ENCODE results near the gene TTC9B. TPM values are rescaled to one million over a fixed set of nuclear protein-coding genes. Genes with fewer than 3 reads are reported as not detected.
A peak's percentile ranks its signal among the peaks of the same experiment; 100 is the strongest.

The TTC9B gene
- total and polyA plus RNA-seq, 7 experiments from 2014 or later, result not detected

- Mint-ChIP-seq H3K9me3 (no peaks in the 10 kb centered on the region), H3K27ac (peak overlapping the region in 1 of 9 donors; percentile 3), H3K4me3 (no peak overlapping the region), H3K27me3 (peaks cover 1 to 20% (median 2%) of the 10 kb centered on the region in 5 donors), H3K4me1 (peaks cover under 1 to 18% (median 8%) of the 10 kb centered on the region in 7 donors), H3K36me3 (peaks cover 0 to 2% (median 0%) of the 10 kb centered on the region in 5 donors)
- CTCF ChIA-PET, result no interaction called here
- DNase-seq (no peak), ATAC-seq (no peak)
- POLR2A ChIA-PET, result interaction anchor here (0.6 to 0.7 kb wide), 2 partner anchors 16 to 179 kb away, joined by 3 read pairs; no protein-coding TSS in a partner anchor
- intact Hi-C loops (cut with micrococcal nuclease), result no loop called here
- no peak overlapping the region for H3K27ac ChIP-seq (ENCODE audit: low read depth, low read length)
- no peaks in the 10 kb centered on the region for H3K27me3 ChIP-seq (ENCODE audit: control insufficient read depth in 2 of 2, insufficient read depth in 2 of 2, low read length in 2 of 2)
- H3K4me3 ChIP-seq (ENCODE audit: low read length), result no peak overlapping the region
- peaks cover 0 to 35% (median 0%) of the 10 kb centered on the region in 3 experiments for H3K36me3 ChIP-seq (ENCODE audit: control insufficient read depth in 2 of 3, insufficient read depth in 3 of 3, low read length in 3 of 3)
- peaks cover 0 to 4% of the 10 kb centered on the region in 2 donors for H3K4me1 ChIP-seq (ENCODE audit: control insufficient read depth in 2 of 2, insufficient read depth in 2 of 2, low read length in 2 of 2)
- H3K9me3 ChIP-seq (ENCODE audit: control insufficient read depth in 2 of 3, low read length in 3 of 3), result no peaks in the 10 kb centered on the region
These were observed 12.9 kb upstream of the TTC9B start for GRCh38 chr19:40231057-40231456.

- ATAC-seq, result no peak
- Mint-ChIP-seq H3K27ac (peak overlapping the region in 2 of 9 donors; percentile 3 to 41), H3K36me3 (peaks cover 3 to 8% (median 5%) of the 10 kb centered on the region in 5 donors), H3K9me3 (peaks cover 0 to 6% (median 2%) of the 10 kb centered on the region in 11 donors), H3K27me3 (peaks cover 12 to 30% (median 12%) of the 10 kb centered on the region in 5 donors), H3K4me3 (no peak overlapping the region), H3K4me1 (peaks cover 9 to 27% (median 17%) of the 10 kb centered on the region in 7 donors)
- POLR2A ChIA-PET, result no interaction called here
- H3K4me1 ChIP-seq (ENCODE audit: control insufficient read depth in 2 of 2, insufficient read depth in 2 of 2, low read length in 2 of 2), result peaks cover 4 to 11% of the 10 kb centered on the region in 2 donors
- H3K4me3 ChIP-seq (ENCODE audit: low read length), result no peak overlapping the region
- CTCF ChIA-PET, result no interaction called here
- no peaks in the 10 kb centered on the region for H3K9me3 ChIP-seq (ENCODE audit: control insufficient read depth in 2 of 3, low read length in 3 of 3)
- no peak overlapping the region for H3K27ac ChIP-seq (ENCODE audit: low read depth, low read length)
- DNase-seq, result no peak
- H3K36me3 ChIP-seq (ENCODE audit: control insufficient read depth in 2 of 3, insufficient read depth in 3 of 3, low read length in 3 of 3), result peaks cover 0 to 24% (median 0%) of the 10 kb centered on the region in 3 experiments
- intact Hi-C loops (cut with micrococcal nuclease), result loop anchor here in 1 of 2 donors (10.0 kb wide), 1 partner anchor 255 kb away; the partner anchor contains the start of gene PSMC4
- H3K27me3 ChIP-seq (ENCODE audit: control insufficient read depth in 2 of 2, insufficient read depth in 2 of 2, low read length in 2 of 2), result peaks cover 7 to 8% of the 10 kb centered on the region in 2 donors
These were observed 11.8 kb upstream of the TTC9B start for GRCh38 chr19:40229926-40230417.

GRCh38 chr19:40229484-40229883, 11.3 kb upstream of the TTC9B start:
- Histone ChIP-seq H3K9me3 (ENCODE audit: control insufficient read depth in 2 of 3, low read length in 3 of 3) (no peaks in the 10 kb centered on the region), H3K4me3 (ENCODE audit: low read length) (no peak overlapping the region), H3K36me3 (ENCODE audit: control insufficient read depth in 2 of 3, insufficient read depth in 3 of 3, low read length in 3 of 3) (peaks cover 0 to 19% (median 0%) of the 10 kb centered on the region in 3 experiments), H3K27me3 (ENCODE audit: control insufficient read depth in 2 of 2, insufficient read depth in 2 of 2, low read length in 2 of 2) (peaks cover 11 to 12% of the 10 kb centered on the region in 2 donors), H3K27ac (ENCODE audit: low read depth, low read length) (no peak overlapping the region), H3K4me1 (ENCODE audit: control insufficient read depth in 2 of 2, insufficient read depth in 2 of 2, low read length in 2 of 2) (peaks cover 4 to 11% of the 10 kb centered on the region in 2 donors)
- H3K4me3 Mint-ChIP-seq, result peak overlapping the region in 1 of 10 donors; percentile 33
- peaks cover 17 to 35% (median 17%) of the 10 kb centered on the region in 5 donors for H3K27me3 Mint-ChIP-seq
- ChIA-PET CTCF (interaction anchor here (0.7 kb wide), 1 partner anchor 90 kb away, joined by 5 read pairs; no protein-coding TSS in a partner anchor), POLR2A (interaction anchor here (0.6 kb wide), 2 partner anchors 11 to 100 kb away, joined by 4 to 5 read pairs; partner anchors contain the start of gene TTC9B)
- peak overlapping the region in 2 of 9 donors; percentile 41 to 78 for H3K27ac Mint-ChIP-seq
- intact Hi-C loops (cut with micrococcal nuclease), result loop anchor here in 1 of 2 donors (10.0 kb wide), 1 partner anchor 255 kb away; the partner anchor contains the start of gene PSMC4
- ATAC-seq (no peak), DNase-seq (no peak)
- H3K9me3 Mint-ChIP-seq, result peaks cover 0 to 6% (median 2%) of the 10 kb centered on the region in 11 donors
- peaks cover 12 to 31% (median 17%) of the 10 kb centered on the region in 7 donors for H3K4me1 Mint-ChIP-seq
- H3K36me3 Mint-ChIP-seq, result peaks cover 3 to 8% (median 5%) of the 10 kb centered on the region in 5 donors

GRCh38 chr19:40228863-40229262, 10.7 kb upstream of the TTC9B start:
- Mint-ChIP-seq H3K36me3 (peaks cover 3 to 8% (median 5%) of the 10 kb centered on the region in 5 donors), H3K27me3 (peaks cover 22 to 41% (median 23%) of the 10 kb centered on the region in 5 donors), H3K9me3 (peaks cover 0 to 6% (median 2%) of the 10 kb centered on the region in 11 donors), H3K4me1 (peaks cover 12 to 36% (median 20%) of the 10 kb centered on the region in 7 donors), H3K27ac (peak overlapping the region in 3 of 9 donors; percentile 28 to 78 (median 41)), H3K4me3 (no peak overlapping the region)
- ATAC-seq, result no peak
- ChIA-PET CTCF (interaction anchor here (0.7 kb wide), 1 partner anchor 90 kb away, joined by 5 read pairs; no protein-coding TSS in a partner anchor), POLR2A (interaction anchor here (0.6 to 0.7 kb wide), 3 partner anchors 10 to 99 kb away, joined by 3 to 5 read pairs (median 4); partner anchors contain the start of gene TTC9B)
- Histone ChIP-seq H3K27me3 (ENCODE audit: control insufficient read depth in 2 of 2, insufficient read depth in 2 of 2, low read length in 2 of 2) (peaks cover 13 to 17% of the 10 kb centered on the region in 2 donors), H3K9me3 (ENCODE audit: control insufficient read depth in 2 of 3, low read length in 3 of 3) (no peaks in the 10 kb centered on the region), H3K27ac (ENCODE audit: low read depth, low read length) (no peak overlapping the region), H3K4me1 (ENCODE audit: control insufficient read depth in 2 of 2, insufficient read depth in 2 of 2, low read length in 2 of 2) (peaks cover 4 to 11% of the 10 kb centered on the region in 2 donors), H3K36me3 (ENCODE audit: control insufficient read depth in 2 of 3, insufficient read depth in 3 of 3, low read length in 3 of 3) (peaks cover 0 to 13% (median 0%) of the 10 kb centered on the region in 3 experiments), H3K4me3 (ENCODE audit: low read length) (no peak overlapping the region)
- intact Hi-C loops (cut with micrococcal nuclease), result loop anchor here in 1 of 2 donors (10.0 kb wide), 1 partner anchor 254 kb away; the partner anchor contains the start of gene PSMC4
- DNase-seq, result no peak

- Mint-ChIP-seq H3K36me3 (peaks cover 3 to 8% (median 5%) of the 10 kb centered on the region in 5 donors), H3K27ac (peak overlapping the region in 1 of 9 donors; percentile 19), H3K4me1 (peaks cover 12 to 36% (median 20%) of the 10 kb centered on the region in 7 donors), H3K27me3 (peaks cover 22 to 45% (median 27%) of the 10 kb centered on the region in 5 donors), H3K9me3 (peaks cover 0 to 6% (median 2%) of the 10 kb centered on the region in 11 donors), H3K4me3 (no peak overlapping the region)
- ATAC-seq (no peak), DNase-seq (no peak)
- Histone ChIP-seq H3K9me3 (ENCODE audit: control insufficient read depth in 2 of 3, low read length in 3 of 3) (no peaks in the 10 kb centered on the region), H3K36me3 (ENCODE audit: control insufficient read depth in 2 of 3, insufficient read depth in 3 of 3, low read length in 3 of 3) (peaks cover 0 to 8% (median 0%) of the 10 kb centered on the region in 3 experiments), H3K27me3 (ENCODE audit: control insufficient read depth in 2 of 2, insufficient read depth in 2 of 2, low read length in 2 of 2) (peaks cover 13 to 17% of the 10 kb centered on the region in 2 donors), H3K27ac (ENCODE audit: low read depth, low read length) (no peak overlapping the region), H3K4me3 (ENCODE audit: low read length) (no peak overlapping the region), H3K4me1 (ENCODE audit: control insufficient read depth in 2 of 2, insufficient read depth in 2 of 2, low read length in 2 of 2) (peaks cover 4 to 11% of the 10 kb centered on the region in 2 donors)
- POLR2A ChIA-PET, result interaction anchor here (0.6 to 0.7 kb wide), 2 partner anchors 11 to 26 kb away, joined by 3 read pairs; no protein-coding TSS in a partner anchor
- intact Hi-C loops (cut with micrococcal nuclease), result loop anchor here in 1 of 2 donors (10.0 kb wide), 1 partner anchor 254 kb away; the partner anchor contains the start of gene PSMC4
- CTCF ChIA-PET, result interaction anchor here (2.3 kb wide), 1 partner anchor 89 kb away, joined by 6 read pairs; no protein-coding TSS in a partner anchor
These were observed 10.2 kb upstream of the TTC9B start for GRCh38 chr19:40228346-40228745.
